NB4 (cell line): ENCODE data around the gene PLEKHB2.
"Not testable (repeated sequence)": the region's sequence is repeated elsewhere in the genome, so short reads cannot be mapped to it uniquely, and the experiment has no call there.

Experiments
- CTCF ChIP-seq: IDR thresholded peaks from one replicate; pipeline ENCODE4 v1.5.1; 2012; ENCODE audit warnings: low read depth, low read length
- MAX ChIP-seq: IDR thresholded peaks from 2 replicates; pipeline ENCODE4 v1.6.1; 2011; ENCODE audit warnings: low read depth, low read length
- POLR2A ChIP-seq: IDR thresholded peaks from 2 replicates; pipeline ENCODE4 v1.6.1; 2011; ENCODE audit warnings: mild to moderate bottlenecking; ENCODE audit not compliant: insufficient read length; ENCODE audit errors: extremely low read depth

GRCh38 chr2:131150109-131150508 lies 45.0 kb downstream of the PLEKHB2 start:
- TF ChIP-seq CTCF, POLR2A, MAX: not testable (repeated sequence)
